AG04449 (cell line): ENCODE results near the gene LAMB3.
A peak's percentile ranks its signal among the peaks of the same experiment; 100 is the strongest.
"Not testable (repeated sequence)": the region's sequence is repeated elsewhere in the genome, so short reads cannot be mapped to it uniquely, and the experiment has no call there.

ENCODE experiments used
- CTCF ChIA-PET: fragments of 350-600 bp; formaldehyde crosslinking; extraction: SDS; loops from one replicate; lab custom pipeline; 2021; ENCODE audit warnings: antibody characterized with exemption; lab: Yijun Ruan, JAX
- POLR2A ChIA-PET: fragments of 400-600, 350-600 bp; formaldehyde crosslinking; extraction: SDS; loops from one replicate; lab custom pipeline; 2020; ENCODE audit warnings: antibody characterized with exemption, inconsistent platforms; lab: Yijun Ruan, JAX
- DNase-seq: peaks from one replicate; pipeline ENCODE4 v3.0.0-alpha.2; 2010; ENCODE audit warnings: low read depth, low spot score
- H3K4me3 ChIP-seq: 2 replicates; pipeline ENCODE4 v1.5.1; 2011; ENCODE audit warnings: low read depth, mild to moderate bottlenecking, control low read depth, low read length
- TF ChIP-seq, protein P1 (sequence below): IDR thresholded peaks from one replicate; pipeline ENCODE4 v1.5.1; 2011; ENCODE audit warnings: mild to moderate bottlenecking, moderate library complexity, low read length, control low read depth, inconsistent platforms; ENCODE audit not compliant: insufficient read depth; ENCODE audit errors: missing control alignments

The LAMB3 gene

DNA sequence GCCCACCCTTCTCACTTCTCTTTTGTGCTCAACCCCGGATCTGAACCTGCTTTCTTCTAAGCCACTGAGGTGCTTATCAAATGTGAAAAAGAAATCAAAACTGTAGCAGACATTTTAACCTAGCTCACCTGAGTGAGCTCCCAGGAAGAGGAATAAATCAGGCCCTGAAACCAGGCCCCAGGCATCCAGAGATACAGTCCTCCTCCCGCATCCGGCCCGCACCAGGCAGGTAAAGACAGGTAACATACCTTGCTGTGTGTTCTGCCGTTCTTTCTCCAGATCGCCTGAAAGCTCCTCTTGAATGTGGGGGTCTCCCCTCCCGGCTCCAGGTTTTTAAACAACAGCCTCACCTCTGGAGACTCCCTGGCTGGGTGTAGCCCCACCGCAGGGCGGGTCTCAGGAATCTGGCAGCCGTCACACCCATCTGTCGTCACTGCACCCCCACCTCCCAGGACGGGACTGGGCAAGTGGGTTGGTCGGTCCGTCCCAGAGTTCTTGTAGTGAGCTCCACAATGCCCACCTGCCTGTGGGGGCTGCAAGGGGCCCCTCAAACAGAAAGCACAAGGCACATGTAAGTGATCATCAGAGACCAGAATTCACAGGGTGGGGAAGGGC, at the start of gene LAMB3:
Gene LAMB3, minus strand, starts transcription at position 305 of the 615 bp plus-strand sequence. CDS start 1,481 bp downstream, outside the sequence.
- ChIA-PET CTCF (interaction anchor here (1.0 to 2.5 kb wide), 8 partner anchors 9 to 86 kb away, joined by 3 to 12 read pairs (median 5); no protein-coding TSS in a partner anchor), POLR2A (no interaction called here)
- no peak for DNase-seq
- H3K4me3 ChIP-seq = no peak within 1 kb of the TSS
- TF ChIP-seq, protein P1, sequence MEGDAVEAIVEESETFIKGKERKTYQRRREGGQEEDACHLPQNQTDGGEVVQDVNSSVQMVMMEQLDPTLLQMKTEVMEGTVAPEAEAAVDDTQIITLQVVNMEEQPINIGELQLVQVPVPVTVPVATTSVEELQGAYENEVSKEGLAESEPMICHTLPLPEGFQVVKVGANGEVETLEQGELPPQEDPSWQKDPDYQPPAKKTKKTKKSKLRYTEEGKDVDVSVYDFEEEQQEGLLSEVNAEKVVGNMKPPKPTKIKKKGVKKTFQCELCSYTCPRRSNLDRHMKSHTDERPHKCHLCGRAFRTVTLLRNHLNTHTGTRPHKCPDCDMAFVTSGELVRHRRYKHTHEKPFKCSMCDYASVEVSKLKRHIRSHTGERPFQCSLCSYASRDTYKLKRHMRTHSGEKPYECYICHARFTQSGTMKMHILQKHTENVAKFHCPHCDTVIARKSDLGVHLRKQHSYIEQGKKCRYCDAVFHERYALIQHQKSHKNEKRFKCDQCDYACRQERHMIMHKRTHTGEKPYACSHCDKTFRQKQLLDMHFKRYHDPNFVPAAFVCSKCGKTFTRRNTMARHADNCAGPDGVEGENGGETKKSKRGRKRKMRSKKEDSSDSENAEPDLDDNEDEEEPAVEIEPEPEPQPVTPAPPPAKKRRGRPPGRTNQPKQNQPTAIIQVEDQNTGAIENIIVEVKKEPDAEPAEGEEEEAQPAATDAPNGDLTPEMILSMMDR = no peak

DNA sequence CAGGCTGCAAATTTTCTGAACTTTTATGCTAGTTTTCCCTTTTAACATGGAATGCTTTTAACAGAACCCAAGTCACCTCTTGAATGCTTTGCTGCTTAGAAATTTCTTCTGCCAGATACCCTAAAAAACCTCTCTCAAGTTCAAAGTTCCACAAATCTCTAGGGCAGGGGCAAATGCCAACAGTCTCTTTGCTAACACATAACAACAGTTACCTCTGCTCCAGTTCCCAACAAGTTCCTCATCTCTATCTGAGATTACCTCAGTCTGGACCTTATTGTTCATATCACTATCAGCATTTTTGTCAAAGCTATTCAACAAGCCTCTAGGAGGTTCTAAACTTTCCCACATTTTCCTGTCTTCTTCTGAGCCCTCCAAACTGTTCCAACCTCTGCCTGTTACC, 48.5 kb upstream of the LAMB3 start:
- DNase-seq, H3K4me3 ChIP-seq, POLR2A ChIA-PET: not testable (repeated sequence)
- CTCF ChIA-PET = interaction anchor here (0.6 to 2.1 kb wide), 2 partner anchors 55 to 123 kb away, joined by 3 to 7 read pairs; no protein-coding TSS in a partner anchor

DNA sequence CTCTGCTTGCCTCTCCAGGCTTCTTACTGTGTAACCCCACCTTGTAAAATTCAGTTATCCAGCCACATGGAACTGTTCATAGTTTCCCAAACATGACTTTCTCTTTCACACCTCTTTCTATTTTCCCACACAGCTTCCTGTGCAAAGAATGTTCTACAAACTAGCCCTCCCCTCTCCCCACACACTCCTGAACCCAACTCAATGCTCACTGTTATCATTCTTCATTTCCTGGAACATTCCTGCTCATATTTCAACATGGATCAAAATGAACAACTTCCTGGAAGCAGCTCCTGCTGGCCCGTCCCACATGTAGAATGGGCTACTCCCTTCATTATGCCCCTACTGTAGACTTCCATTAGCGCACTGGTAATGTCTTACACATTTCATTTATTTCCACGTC, 44.9 kb upstream of the LAMB3 start:
- TF ChIP-seq, protein P1 = no peak
- H3K4me3 ChIP-seq = no peak overlapping the region
- CTCF ChIA-PET = interaction anchor here (0.6 to 11.9 kb wide), 9 partner anchors 9 to 126 kb away, joined by 3 to 314 read pairs (median 5); partner anchors contain the start of gene CAMK1G
- DNase-seq = no peak
- POLR2A ChIA-PET = no interaction called here

DNA sequence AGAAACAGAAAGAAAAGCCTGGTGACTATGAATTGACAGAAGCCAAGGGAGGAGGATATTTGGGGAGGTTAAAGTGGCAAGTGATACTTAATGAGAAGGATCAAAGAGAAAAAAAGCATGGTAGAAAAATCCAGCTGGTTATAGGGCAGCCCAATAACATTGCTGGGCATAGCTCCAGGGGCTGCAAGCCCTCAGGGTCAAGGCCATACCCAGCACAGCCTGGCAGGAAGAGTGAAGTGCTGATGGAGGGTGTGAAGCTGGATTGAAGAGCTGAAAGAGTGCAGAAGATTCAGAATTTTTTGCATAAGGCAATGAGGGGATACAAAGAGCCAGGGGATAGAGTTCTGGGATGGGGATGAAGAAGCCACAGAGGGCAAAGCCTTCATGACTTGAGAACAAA, 44.4 kb upstream of the LAMB3 start:
- DNase-seq = no peak
- CTCF ChIA-PET = interaction anchor here (0.6 to 11.9 kb wide), 9 partner anchors 9 to 126 kb away, joined by 3 to 314 read pairs (median 4); partner anchors contain the start of gene CAMK1G
- POLR2A ChIA-PET = no interaction called here
- H3K4me3 ChIP-seq = no peak overlapping the region
- TF ChIP-seq, protein P1 = no peak

DNA sequence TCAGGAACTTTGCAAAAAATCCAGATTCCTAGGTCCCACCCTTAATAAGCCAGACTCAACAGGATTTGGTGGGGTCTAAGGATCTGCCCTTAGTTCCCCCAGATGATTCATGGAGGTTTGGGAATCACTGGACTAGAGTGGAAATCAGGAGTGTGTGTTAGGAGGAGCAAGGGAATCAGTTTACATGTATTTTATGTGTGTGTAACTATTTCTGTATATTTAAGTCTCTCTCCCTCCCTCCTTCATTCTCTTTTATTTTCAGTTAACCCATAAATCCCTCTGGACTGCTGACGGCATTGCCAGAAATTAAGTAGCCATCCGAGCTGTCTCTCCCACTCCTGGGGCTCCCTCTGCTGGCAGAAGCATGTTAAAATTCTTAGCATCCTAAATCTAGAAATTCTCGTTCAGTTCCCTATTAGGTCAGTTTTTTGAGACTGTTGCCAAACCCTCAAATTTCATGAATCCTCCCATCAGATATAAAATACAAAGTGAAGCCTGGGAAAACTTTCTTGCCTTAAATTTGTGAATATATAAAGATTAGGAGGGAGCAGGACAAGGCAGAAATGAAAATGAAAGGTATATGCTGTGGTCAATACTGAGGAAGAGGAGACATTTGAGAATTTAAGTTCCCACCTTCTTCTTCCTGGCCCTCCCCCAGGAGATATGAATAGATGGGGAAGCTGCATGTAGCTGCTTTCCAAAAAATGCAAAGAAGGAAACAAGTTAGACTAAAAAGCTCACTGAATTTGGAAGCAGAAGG, 40.7 kb upstream of the LAMB3 start:
- POLR2A ChIA-PET = no interaction called here
- DNase-seq = peak; percentile 50
- TF ChIP-seq, protein P1 = peak; percentile 69
- no peak overlapping the region for H3K4me3 ChIP-seq
- CTCF ChIA-PET = interaction anchor here (0.6 to 11.9 kb wide), 27 partner anchors 10 to 122 kb away, joined by 3 to 314 read pairs (median 7); partner anchors contain the start of genes CAMK1G, G0S2 and HSD11B1

DNA sequence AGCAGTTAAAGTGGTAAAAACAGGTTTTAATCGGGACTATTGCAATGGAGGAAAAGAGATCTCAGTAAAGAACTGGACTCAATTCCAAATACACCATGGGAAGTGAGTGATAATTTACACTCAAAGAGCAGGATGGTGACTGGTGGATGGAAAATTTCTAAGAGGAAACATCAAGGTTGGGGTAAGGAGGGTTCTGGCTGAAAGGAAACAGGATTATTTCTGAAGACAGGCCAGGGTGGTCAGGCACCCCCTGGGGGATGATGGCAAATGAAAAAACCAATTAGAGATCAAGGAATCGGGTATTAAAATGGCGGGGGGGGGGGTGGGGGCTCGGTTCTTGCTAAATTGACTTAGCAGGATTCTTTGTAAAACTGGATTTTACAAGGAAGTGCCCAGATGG, 40.1 kb upstream of the LAMB3 start:
- ChIA-PET CTCF (interaction anchor here (0.8 to 11.9 kb wide), 21 partner anchors 10 to 121 kb away, joined by 3 to 314 read pairs (median 8); partner anchors contain the start of genes CAMK1G and G0S2), POLR2A (no interaction called here)
- no peak for DNase-seq
- no peak overlapping the region for H3K4me3 ChIP-seq
- TF ChIP-seq, protein P1 = no peak
